Measurements from ENCODE around the gene CFHR5. TPM values are rescaled to one million over a fixed set of nuclear protein-coding genes. Genes with fewer than 3 reads are reported as not detected.
"Not testable (repeated sequence)": the region's sequence is repeated elsewhere in the genome, so short reads cannot be mapped to it uniquely, and the experiment has no call there.

Gene CFHR5
- polyA plus RNA-seq, 2 donors, result not detected

DNA sequence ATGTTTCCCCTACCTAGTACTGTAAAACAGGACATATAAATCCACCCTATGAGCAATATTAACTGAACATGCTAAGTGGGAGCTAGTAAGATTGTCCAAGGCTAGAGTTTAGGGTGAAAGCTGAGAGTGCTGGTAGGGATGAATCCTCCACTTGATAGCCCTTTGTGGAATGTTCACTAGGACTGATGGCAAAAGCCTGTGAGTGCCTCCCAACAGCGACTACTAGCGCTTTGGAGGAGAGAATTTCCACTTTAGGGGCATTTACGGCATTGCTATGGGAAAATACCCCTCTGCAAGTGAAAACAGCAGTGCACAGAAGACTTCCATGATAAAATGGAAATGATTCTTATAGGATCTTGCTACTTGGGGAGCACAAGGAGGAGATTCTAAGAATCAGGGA is 35.9 kb downstream of the CFHR5 start:
- 84 to 92% methylated on average over 3 of the region's 3 CpGs for WGBS, 2 donors
- Histone ChIP-seq H3K27me3 (ENCODE audit: control insufficient read depth in 1 of 2, insufficient read depth in 2 of 2, low read length in 2 of 2) (no peaks in the 10 kb centered on the region), H3K27ac (ENCODE audit: low read depth in 2 of 2, low read length in 1 of 2) (no peak overlapping the region), H3K4me3 (ENCODE audit: low read depth in 1 of 2, low read length in 2 of 2) (no peak overlapping the region), H3K9me3 (ENCODE audit: control insufficient read depth in 2 of 2, insufficient read depth in 1 of 2, low read depth in 1 of 2, low read length in 1 of 2) (no peaks in the 10 kb centered on the region), H3K36me3 (ENCODE audit: control insufficient read depth in 2 of 2, insufficient read depth in 2 of 2, low read length in 1 of 2) (no peaks in the 10 kb centered on the region), H3K4me1 (ENCODE audit: control insufficient read depth in 2 of 2, insufficient read depth in 2 of 2, low read length in 1 of 2) (no peaks in the 10 kb centered on the region)

DNA sequence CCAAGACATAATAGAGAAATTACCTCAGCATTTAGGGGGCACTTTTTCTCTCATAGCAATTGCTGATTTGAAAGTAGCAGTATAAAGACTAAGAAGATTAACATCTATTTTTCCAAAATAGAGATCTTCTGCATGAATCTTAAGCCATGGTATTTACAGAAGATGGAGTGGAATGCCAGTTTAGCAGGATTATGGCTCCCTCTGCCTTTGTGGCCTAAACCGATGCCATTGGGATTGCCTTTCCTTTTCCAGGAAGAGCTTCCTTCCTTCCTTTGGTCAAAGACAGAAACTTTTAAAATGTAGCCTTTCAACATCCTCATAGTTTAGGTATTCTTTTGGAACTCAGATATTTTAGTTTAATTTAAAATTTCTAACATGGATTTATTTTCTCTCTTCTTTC is 39.4 kb downstream of the CFHR5 start:
- no peaks in the 10 kb centered on the region for H3K9me3 ChIP-seq (ENCODE audit: control insufficient read depth in 2 of 2, insufficient read depth in 1 of 2, low read depth in 1 of 2, low read length in 1 of 2)
- no peaks in the 10 kb centered on the region for H3K36me3 ChIP-seq (ENCODE audit: control insufficient read depth in 2 of 2, insufficient read depth in 2 of 2, low read length in 1 of 2)
- 80 to 92% methylated on average over 1 of the region's 1 CpG for WGBS, 2 donors
- H3K4me3 ChIP-seq (ENCODE audit: low read depth in 1 of 2, low read length in 2 of 2), result no peak overlapping the region
- H3K27ac ChIP-seq (ENCODE audit: low read depth in 2 of 2, low read length in 1 of 2), result no peak overlapping the region
- no peaks in the 10 kb centered on the region for H3K4me1 ChIP-seq (ENCODE audit: control insufficient read depth in 2 of 2, insufficient read depth in 2 of 2, low read length in 1 of 2)
- no peaks in the 10 kb centered on the region for H3K27me3 ChIP-seq (ENCODE audit: control insufficient read depth in 1 of 2, insufficient read depth in 2 of 2, low read length in 2 of 2)

DNA sequence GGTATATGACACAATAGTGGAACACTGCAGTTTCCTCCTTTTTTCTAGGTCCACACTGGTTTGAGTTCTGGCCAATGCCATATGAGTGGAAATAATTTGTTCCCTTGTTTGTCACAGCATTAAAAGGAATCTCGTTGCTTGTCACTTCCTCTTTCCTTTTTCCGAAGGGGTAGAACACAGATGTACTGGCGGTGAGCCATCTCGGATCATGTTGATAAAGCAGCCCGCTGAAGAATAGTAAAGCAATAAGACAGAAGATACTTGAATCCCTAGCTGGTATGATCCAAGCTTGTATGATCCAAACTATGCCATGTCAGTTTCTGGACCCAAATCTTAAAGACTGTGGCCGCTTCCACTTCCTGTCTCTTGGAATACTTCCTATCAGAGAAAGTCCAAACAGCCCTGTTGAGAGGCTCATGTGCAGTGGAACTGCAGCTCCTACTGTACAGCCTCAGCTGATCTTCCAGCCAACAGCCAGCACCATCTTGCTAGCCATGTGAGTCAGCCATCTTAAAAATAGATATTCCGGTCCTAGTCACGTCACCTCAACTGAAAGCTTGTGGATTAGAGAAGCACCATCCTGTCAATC is 40.3 kb downstream of the CFHR5 start:
- H3K27me3 ChIP-seq (ENCODE audit: control insufficient read depth in 1 of 2, insufficient read depth in 2 of 2, low read length in 2 of 2), result no peaks in the 10 kb centered on the region
- no peaks in the 10 kb centered on the region for H3K9me3 ChIP-seq (ENCODE audit: control insufficient read depth in 2 of 2, insufficient read depth in 1 of 2, low read depth in 1 of 2, low read length in 1 of 2)
- no peaks in the 10 kb centered on the region for H3K36me3 ChIP-seq (ENCODE audit: control insufficient read depth in 2 of 2, insufficient read depth in 2 of 2, low read length in 1 of 2)
- 75% methylated on average over 8 of the region's 8 CpGs for whole genome bisulfite sequencing, 2 donors
- no peaks in the 10 kb centered on the region for H3K4me1 ChIP-seq (ENCODE audit: control insufficient read depth in 2 of 2, insufficient read depth in 2 of 2, low read length in 1 of 2)
- no peak overlapping the region for H3K4me3 ChIP-seq (ENCODE audit: low read depth in 1 of 2, low read length in 2 of 2)
- H3K27ac ChIP-seq (ENCODE audit: low read depth in 2 of 2, low read length in 1 of 2), result no peak overlapping the region

GRCh38 chr1:197021716-197022115 is 44.4 kb downstream of the CFHR5 start:
- no peaks in the 10 kb centered on the region for H3K36me3 ChIP-seq (ENCODE audit: control insufficient read depth in 2 of 2, insufficient read depth in 2 of 2, low read length in 1 of 2)
- no peaks in the 10 kb centered on the region for H3K9me3 ChIP-seq (ENCODE audit: control insufficient read depth in 2 of 2, insufficient read depth in 1 of 2, low read depth in 1 of 2, low read length in 1 of 2)
- no peak overlapping the region for H3K27ac ChIP-seq (ENCODE audit: low read depth in 2 of 2, low read length in 1 of 2)
- H3K4me1 ChIP-seq (ENCODE audit: control insufficient read depth in 2 of 2, insufficient read depth in 2 of 2, low read length in 1 of 2), result no peaks in the 10 kb centered on the region
- no peak overlapping the region for H3K4me3 ChIP-seq (ENCODE audit: low read depth in 1 of 2, low read length in 2 of 2)
- 56 to 57% methylated on average over 4 of the region's 4 CpGs for WGBS, 2 donors
- no peaks in the 10 kb centered on the region for H3K27me3 ChIP-seq (ENCODE audit: control insufficient read depth in 1 of 2, insufficient read depth in 2 of 2, low read length in 2 of 2)

- Histone ChIP-seq H3K9me3 (ENCODE audit: control insufficient read depth in 2 of 2, insufficient read depth in 1 of 2, low read depth in 1 of 2, low read length in 1 of 2) (no peaks in the 10 kb centered on the region), H3K4me1 (ENCODE audit: control insufficient read depth in 2 of 2, insufficient read depth in 2 of 2, low read length in 1 of 2) (no peaks in the 10 kb centered on the region), H3K27me3 (ENCODE audit: control insufficient read depth in 1 of 2, insufficient read depth in 2 of 2, low read length in 2 of 2) (no peaks in the 10 kb centered on the region), H3K27ac (ENCODE audit: low read depth in 2 of 2, low read length in 1 of 2) (no peak overlapping the region), H3K36me3 (ENCODE audit: control insufficient read depth in 2 of 2, insufficient read depth in 2 of 2, low read length in 1 of 2) (no peaks in the 10 kb centered on the region), H3K4me3 (ENCODE audit: low read depth in 1 of 2, low read length in 2 of 2) (no peak overlapping the region)
- WGBS, 2 donors, result 58 to 65% methylated on average over 1 of the region's 1 CpG
Measured at GRCh38 chr1:197024460-197024859, 47.1 kb downstream of the CFHR5 start.

DNA sequence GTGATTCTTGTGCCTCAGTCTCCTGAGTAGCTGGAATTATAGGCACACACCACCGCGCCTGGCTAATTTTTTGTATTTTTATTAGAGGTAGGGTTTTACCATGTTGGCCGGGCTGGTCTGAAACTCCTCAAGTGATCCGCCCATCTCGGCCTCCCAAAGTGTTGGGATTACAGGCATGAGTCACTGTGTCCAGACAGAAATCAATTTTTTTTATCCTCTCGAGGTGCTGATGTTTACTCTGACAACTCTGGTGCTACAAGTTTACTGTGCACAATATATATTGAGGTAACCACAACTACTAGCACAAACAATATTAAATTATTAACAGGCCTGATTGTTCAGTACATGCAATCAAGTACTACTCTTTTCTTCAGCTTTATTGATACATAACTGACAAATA is 50.0 kb downstream of the CFHR5 start:
- H3K27ac ChIP-seq (ENCODE audit: low read depth in 2 of 2, low read length in 1 of 2), result no peak overlapping the region
- no peaks in the 10 kb centered on the region for H3K36me3 ChIP-seq (ENCODE audit: control insufficient read depth in 2 of 2, insufficient read depth in 2 of 2, low read length in 1 of 2)
- H3K27me3 ChIP-seq (ENCODE audit: control insufficient read depth in 1 of 2, insufficient read depth in 2 of 2, low read length in 2 of 2), result no peaks in the 10 kb centered on the region
- WGBS, 2 donors, result 66 to 73% methylated on average over 6 of the region's 6 CpGs
- H3K4me1 ChIP-seq (ENCODE audit: control insufficient read depth in 2 of 2, insufficient read depth in 2 of 2, low read length in 1 of 2), result no peaks in the 10 kb centered on the region
- no peak overlapping the region for H3K4me3 ChIP-seq (ENCODE audit: low read depth in 1 of 2, low read length in 2 of 2)
- no peaks in the 10 kb centered on the region for H3K9me3 ChIP-seq (ENCODE audit: control insufficient read depth in 2 of 2, insufficient read depth in 1 of 2, low read depth in 1 of 2, low read length in 1 of 2)

- Histone ChIP-seq H3K36me3 (ENCODE audit: control insufficient read depth in 2 of 2, insufficient read depth in 2 of 2, low read length in 1 of 2) (no peaks in the 10 kb centered on the region), H3K9me3 (ENCODE audit: control insufficient read depth in 2 of 2, insufficient read depth in 1 of 2, low read depth in 1 of 2, low read length in 1 of 2) (no peaks in the 10 kb centered on the region), H3K27me3 (ENCODE audit: control insufficient read depth in 1 of 2, insufficient read depth in 2 of 2, low read length in 2 of 2) (no peaks in the 10 kb centered on the region), H3K4me1 (ENCODE audit: control insufficient read depth in 2 of 2, insufficient read depth in 2 of 2, low read length in 1 of 2) (no peaks in the 10 kb centered on the region), H3K4me3 (ENCODE audit: low read depth in 1 of 2, low read length in 2 of 2) (no peak overlapping the region), H3K27ac (ENCODE audit: low read depth in 2 of 2, low read length in 1 of 2) (no peak overlapping the region)
Measured at GRCh38 chr1:197029749-197030148, 52.4 kb downstream of the CFHR5 start.

DNA sequence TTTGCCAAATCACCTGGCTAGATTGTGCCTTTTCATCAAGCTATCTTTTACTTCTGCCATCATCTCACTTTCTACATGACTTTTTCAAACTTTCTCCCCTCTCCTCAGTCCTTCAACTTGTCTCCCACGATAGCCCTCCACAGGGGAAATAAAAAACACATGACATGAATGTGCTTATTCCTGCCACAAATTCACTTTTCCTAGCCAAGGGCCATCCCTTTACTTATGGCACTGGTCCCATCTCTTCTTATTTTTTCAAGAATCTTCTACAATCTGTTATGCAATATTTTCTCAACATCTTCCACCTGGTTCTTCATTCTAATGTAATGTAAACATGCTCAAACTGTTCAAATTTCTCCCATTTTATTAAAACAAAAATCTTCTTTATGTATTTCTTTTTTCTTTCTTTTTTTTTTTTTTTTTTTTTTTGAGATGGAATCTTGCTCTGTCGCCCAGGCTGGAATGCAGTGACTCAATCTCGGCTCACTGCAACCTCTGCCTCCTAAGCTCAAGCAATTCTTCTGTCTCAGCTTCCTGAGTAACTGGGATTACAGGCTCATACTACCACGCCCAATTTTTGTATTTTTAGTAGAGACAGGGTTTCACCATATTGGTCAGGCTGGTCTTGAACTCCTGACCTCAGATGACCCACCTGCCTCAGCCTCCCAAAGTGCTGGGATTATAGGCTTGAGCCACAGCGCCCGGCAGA is 57.4 kb downstream of the CFHR5 start:
- not testable (repeated sequence) for H3K27me3 ChIP-seq (ENCODE audit: control insufficient read depth in 1 of 2, insufficient read depth in 2 of 2, low read length in 2 of 2); H3K36me3 ChIP-seq (ENCODE audit: control insufficient read depth in 2 of 2, insufficient read depth in 2 of 2, low read length in 1 of 2); H3K27ac ChIP-seq (ENCODE audit: low read depth in 2 of 2, low read length in 1 of 2); H3K4me1 ChIP-seq (ENCODE audit: control insufficient read depth in 2 of 2, insufficient read depth in 2 of 2, low read length in 1 of 2); H3K9me3 ChIP-seq (ENCODE audit: control insufficient read depth in 2 of 2, insufficient read depth in 1 of 2, low read depth in 1 of 2, low read length in 1 of 2); H3K4me3 ChIP-seq (ENCODE audit: low read depth in 1 of 2, low read length in 2 of 2)
- WGBS, 2 donors, result 66 to 68% methylated on average over 6 of the region's 6 CpGs

DNA sequence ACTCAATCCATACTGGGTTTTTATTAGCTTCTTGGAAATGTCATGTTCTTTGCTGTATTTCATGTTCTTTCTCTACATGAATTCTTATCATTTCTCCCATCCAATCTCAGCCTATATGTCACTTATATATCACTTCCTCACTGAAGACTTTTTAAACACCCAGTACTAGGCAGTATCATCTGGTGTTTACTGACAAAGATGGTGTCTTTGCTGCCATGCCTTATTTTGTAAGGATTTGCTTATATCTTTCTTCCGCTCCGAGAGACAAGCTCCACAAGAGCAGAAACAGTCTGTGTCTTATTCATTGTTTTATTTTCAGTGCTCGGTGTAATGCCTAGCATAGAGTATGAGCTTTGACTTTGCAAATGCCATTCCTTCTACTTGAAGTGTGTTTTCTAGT is 59.5 kb downstream of the CFHR5 start:
- 92 to 93% methylated on average over 3 of the region's 3 CpGs for WGBS, 2 donors
- H3K4me3 ChIP-seq (ENCODE audit: low read depth in 1 of 2, low read length in 2 of 2), result no peak overlapping the region
- H3K27ac ChIP-seq (ENCODE audit: low read depth in 2 of 2, low read length in 1 of 2), result no peak overlapping the region
- H3K4me1 ChIP-seq (ENCODE audit: control insufficient read depth in 2 of 2, insufficient read depth in 2 of 2, low read length in 1 of 2), result no peaks in the 10 kb centered on the region
- no peaks in the 10 kb centered on the region for H3K9me3 ChIP-seq (ENCODE audit: control insufficient read depth in 2 of 2, insufficient read depth in 1 of 2, low read depth in 1 of 2, low read length in 1 of 2)
- no peaks in the 10 kb centered on the region for H3K27me3 ChIP-seq (ENCODE audit: control insufficient read depth in 1 of 2, insufficient read depth in 2 of 2, low read length in 2 of 2)
- H3K36me3 ChIP-seq (ENCODE audit: control insufficient read depth in 2 of 2, insufficient read depth in 2 of 2, low read length in 1 of 2), result no peaks in the 10 kb centered on the region

All from esophagus (tissue), 2 donors.